GM12892 (cell line): ENCODE data around the gene PMIS2.

ENCODE experiments used
- POLR2A ChIP-seq: IDR thresholded peaks from 2 replicates; pipeline ENCODE4 v1.6.1; 2011; ENCODE audit warnings: low read depth, low read length, control low read depth
- POLR2AphosphoS5 ChIP-seq: IDR thresholded peaks from 2 replicates; pipeline ENCODE4 v1.6.1; 2011; ENCODE audit warnings: low read depth, low read length, control low read depth
- TAF1 ChIP-seq: IDR thresholded peaks from 2 replicates; pipeline ENCODE4 v1.6.1; 2011; ENCODE audit warnings: low read depth, mild to moderate bottlenecking, control low read depth, low read length, borderline replicate concordance

DNA sequence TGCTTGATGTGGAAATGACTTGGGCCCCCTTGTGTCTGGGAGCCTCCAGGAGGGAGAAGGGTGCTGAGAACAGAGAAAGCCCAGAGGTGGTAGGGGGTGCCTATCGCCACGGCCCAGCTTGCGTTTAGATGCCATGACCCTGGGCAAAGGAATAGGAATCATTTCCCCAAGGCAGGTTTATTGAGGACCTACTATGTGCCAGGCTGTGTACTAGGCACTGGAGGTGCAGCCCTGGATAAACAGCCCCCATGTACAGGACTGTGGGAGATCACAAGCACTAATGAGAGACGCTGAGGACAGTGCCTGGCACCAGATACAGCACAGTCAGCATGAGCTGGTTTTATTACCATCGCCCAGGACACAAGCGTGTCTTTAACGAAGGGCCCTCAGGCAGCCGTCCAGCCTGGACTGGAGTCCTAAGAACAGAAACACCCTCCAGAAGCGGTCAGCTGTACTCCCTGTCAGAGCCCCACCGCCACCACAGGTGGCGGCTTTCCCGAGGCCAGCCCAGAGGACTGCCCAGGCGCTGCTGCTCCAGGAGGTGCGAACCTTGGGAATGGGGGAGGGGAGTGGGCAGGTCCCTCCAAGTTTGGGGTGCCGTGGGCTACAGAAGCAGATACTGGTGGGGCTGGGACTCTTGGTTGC, 36.0 kb upstream of the PMIS2 start:
- TF ChIP-seq POLR2A (no peak), TAF1 (no peak), POLR2AphosphoS5 (no peak)
